GM19240 (cell line): Measurements from ENCODE around the gene PLEKHH2.
"Not testable (repeated sequence)": the region's sequence is repeated elsewhere in the genome, so short reads cannot be mapped to it uniquely, and the experiment has no call there.

Source experiments
- DNase-seq: peaks from one replicate; pipeline ENCODE4 v3.0.0; 2011; ENCODE audit warnings: low spot score; ENCODE audit not compliant: insufficient read length

PLEKHH2 gene

DNA sequence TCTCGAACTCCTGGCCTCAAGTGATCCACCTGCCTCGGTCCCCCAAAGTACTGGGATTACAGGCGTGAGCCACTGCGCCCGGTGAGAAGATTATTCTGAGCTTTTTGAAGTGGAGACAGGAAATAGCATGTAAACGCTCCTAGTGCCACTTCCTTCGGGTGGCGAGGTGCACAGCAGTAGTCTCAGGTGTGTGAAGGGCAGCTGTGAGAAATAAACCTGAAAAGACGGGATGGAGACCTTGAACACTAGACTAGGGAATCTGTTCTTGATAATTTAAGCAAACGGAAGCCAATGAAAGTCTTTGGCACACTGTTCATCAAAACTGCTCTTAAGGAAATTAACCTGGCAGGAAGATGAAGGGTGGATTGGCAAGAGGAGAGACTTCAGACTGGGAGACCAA, 439 bp upstream of the PLEKHH2 start:
- DNase-seq = no peak

DNA sequence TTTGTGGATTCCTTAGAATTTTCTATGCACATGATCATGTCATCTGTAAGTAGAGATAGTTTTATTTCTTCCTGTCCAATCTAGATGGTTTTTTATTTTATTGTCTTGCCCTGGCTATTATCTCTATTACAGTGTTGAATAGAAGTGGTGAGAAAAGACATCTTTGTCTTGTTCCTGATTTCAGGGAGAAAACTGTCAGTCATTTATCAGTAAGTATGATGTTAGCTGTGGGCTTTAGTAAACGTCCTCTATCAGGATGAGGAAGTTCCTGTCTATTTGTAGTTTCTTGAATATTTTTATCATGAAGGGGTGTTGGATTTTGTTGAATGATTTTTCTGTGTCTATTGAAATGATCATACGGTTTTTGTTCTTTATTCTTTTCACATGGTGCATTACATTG, 5.3 kb downstream of the PLEKHH2 start:
- no peak for DNase-seq

DNA sequence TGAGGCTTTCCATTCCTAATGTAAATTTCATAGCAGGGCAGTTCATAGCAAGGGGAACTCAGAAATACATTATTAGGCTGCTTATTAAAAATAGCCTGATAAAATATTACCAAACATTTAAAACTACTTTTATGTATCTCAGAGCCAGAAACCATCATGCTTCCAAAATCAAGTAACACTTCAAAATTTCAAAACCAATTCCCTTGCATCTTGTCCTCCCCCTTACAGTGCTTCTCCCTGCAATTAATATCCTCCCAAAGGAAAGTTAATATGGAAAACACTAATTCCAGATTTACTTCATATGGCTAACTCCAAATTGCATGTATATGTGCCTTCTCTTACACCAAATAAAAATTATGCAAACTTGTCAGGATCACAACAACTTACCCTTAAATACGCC, 6.6 kb downstream of the PLEKHH2 start:
- no peak for DNase-seq

DNA sequence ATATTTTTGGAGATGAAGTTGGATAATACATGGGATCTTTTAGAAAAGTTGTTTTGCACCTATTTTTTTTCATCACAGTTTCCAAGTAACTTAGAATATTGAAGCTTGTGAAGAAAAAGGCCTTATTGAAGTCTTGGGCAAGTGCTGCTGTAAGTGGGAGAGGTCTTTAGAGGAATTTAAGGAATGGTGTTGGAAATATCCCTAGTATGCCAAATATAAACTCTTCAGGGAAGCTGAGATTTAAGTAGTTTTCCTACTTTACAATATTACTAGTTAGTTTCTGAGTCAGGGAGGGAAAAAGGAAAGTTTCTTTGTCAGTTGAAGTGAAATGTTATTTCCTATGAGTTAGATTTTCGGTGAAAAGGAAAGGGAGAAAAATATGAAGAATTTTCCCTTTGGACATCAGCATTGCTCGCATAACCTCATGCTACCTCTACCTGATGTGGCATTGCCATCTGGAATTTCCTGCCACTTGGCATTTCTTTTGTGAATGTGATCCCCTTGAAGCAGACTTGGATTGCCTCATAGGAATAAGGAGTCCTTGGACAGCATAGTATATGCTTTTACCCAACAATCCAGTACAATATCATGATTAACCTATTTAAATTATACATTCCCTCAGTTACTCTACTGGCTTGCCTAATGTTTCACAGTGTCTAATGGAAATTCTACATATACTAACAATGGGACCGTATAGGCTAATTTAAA, 12.1 kb downstream of the PLEKHH2 start:
- DNase-seq = no peak

DNA sequence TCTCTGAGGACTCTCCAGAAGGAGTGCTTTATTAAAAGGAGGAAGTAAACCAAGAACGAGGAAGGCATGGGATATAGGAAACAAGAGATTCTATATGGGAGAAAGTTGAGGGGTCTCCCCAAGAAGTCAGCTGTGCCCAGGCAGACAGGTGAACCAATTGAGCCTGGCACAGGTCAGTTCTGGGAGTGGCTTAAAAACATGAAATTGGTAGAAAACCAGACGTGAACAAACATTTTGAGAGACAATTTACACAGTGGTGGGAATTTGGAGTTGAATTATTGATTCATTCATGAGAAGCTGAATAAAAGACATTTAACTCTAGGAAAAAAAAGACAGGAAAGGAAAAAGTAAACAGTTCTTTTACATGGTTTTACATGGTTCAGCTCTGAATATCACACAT, 16.4 kb downstream of the PLEKHH2 start:
- no peak for DNase-seq

- no peak for DNase-seq
These were observed 20.2 kb downstream of the PLEKHH2 start for GRCh38 chr2:43657241-43657640.

DNA sequence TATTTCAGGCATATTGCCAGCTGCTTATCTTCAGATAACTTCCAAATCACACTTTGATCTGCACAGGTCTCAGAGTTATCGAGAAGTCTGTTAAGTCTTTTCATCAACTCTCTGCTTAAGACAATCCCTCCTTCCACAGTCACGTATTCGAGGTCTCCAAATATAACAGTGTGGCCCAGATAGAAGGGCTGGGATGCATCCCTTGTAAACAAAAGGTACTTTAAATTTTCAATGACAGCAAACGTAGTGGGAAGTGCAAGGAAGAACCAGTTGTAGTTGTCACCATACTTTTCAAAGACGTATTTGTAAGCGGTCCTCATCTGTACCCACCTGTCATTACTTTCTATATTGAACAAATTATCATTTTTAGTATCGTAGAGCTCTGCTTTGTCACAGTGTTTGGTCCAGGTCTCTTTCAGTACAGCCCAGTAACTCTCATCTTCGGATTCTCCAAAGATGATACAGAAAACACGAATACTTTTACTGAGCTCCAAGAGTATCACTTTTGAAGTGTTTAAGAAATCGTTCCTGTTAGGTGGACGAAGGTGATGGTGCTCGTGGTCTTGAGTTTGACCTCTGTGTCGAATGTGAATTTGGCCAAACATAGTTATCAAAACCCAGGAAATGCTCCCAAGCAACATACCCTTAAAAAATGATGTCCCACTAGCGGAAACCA, 38.7 kb downstream of the PLEKHH2 start:
- no peak for DNase-seq

DNA sequence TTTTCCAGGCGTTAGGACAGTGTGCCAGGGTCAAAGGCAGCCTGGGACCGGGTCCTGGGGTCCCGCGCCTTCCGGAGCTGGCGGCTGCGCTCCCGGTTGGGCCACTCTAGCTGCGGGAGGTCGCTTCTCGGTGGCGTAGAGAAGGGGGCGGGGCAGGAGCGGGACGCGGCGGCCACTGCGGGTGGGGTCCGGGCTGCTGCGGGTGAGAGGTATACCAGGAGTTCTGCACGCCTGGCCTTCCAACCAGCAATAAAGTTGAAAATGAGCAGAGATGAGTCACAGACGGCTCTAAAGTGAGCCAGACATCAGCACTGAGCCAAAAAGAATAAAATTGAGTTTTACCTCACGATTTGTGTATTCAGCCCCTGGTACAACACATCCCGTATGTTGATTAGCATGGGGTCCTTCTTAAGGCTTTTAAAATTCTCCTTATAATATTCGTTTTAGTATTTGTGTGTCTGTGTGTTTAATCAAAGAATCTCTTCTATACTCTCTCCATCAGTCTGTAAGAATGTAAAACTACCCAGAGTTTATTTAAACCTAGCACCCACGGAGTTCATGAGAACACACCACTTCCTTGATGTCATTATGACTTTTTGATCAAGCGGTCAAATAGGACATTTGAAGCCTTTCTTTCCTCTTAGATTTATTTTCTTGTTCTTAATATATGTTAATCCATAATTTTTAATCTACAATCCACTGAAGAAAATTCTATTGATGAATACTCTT, 39.4 kb downstream of the PLEKHH2 start, which contains the start of gene C1GALT1C1L:
Gene C1GALT1C1L (minus strand): TSS at position 108 of the 729 bp plus-strand sequence. CDS start 107 bp downstream, at position 1.
- no peak for DNase-seq

- DNase-seq = not testable (repeated sequence)
These were observed 40.7 kb downstream of the PLEKHH2 start for GRCh38 chr2:43677783-43678182.

DNA sequence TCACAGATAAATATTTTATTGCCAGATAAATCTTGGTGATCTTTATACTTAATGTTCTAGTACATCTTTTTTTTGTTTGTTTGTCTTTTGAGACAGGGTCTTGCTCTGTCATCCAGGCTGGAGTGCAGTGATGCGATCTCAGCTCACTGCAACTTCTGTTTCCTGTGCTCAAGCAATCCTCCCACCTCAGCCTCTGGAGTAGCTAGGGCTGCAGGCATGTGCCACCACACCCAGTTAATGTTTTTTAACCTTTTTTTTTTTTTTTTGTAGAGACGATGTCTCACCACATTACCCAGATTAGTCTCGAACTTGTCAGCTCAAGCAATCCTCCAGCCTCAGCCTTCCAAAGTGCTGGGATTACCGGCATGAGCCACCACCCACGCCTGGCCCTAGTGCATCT, 48.3 kb downstream of the PLEKHH2 start:
- DNase-seq = no peak

- no peak for DNase-seq
These were observed 52.9 kb downstream of the PLEKHH2 start for GRCh38 chr2:43689999-43690398.

- DNase-seq = no peak
These were observed 55.5 kb downstream of the PLEKHH2 start for GRCh38 chr2:43692428-43692994.

GRCh38 chr2:43698140-43698539, 61.1 kb downstream of the PLEKHH2 start:
- DNase-seq = not testable (repeated sequence)

DNA sequence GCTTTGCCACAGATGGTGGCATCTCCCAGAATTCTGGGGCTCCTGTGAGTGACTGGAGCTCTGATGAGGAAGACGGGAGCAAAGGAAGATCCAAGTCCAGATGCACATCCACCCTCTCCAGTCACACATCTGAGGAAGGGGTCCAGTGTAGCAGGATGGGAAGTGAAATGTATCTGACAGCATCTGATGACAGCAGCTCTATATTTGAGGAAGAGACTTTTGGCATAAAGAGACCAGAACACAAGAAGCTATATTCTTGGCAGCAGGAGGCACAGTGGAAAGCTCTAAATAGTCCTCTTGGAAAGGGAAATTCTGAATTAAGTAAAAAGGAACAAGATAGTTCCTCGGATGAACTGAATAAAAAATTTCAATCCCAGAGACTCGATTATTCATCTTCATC, 62.7 kb downstream of the PLEKHH2 start:
- DNase-seq = no peak

- DNase-seq = no peak
These were observed 64.1 kb downstream of the PLEKHH2 start for GRCh38 chr2:43701111-43701510.

DNA sequence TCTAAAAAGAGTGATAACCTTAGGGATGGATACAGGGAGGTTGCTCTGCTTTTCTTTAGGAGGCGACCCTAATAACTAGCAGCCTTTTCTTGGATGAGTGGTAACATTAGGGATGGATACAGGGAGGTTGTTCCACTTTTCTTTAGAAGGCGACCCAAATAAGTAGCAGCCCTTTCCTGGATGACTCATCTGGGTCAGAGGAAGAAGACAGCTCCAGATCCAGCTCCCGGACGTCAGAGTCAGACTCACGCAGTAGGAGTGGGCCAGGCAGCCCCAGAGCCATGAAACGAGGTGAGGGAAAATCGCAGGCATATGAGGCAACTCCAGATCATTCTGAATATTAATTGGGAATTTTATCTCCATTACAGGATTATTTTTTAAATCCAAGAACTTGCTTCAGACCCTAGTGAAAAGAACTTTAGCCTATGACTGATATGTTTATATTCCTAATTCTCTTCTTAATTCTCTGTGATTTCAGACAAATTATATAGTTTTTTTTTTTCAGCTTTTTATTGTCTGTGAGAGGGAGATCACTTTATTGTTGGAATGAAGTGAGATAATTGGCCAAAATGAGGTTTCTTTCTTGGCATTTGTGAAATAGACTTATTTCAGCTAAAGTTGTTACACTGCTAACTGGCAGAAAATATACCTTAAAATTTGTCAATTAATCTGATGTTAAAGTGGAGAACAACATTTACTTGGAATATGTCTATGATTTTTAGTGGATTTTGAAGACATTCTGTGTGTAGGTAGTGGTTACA, 70.4 kb downstream of the PLEKHH2 start:
- DNase-seq = no peak

GRCh38 chr2:43708178-43708577, 71.1 kb downstream of the PLEKHH2 start:
- no peak for DNase-seq

GRCh38 chr2:43708891-43709290, 71.8 kb downstream of the PLEKHH2 start:
- no peak for DNase-seq

DNA sequence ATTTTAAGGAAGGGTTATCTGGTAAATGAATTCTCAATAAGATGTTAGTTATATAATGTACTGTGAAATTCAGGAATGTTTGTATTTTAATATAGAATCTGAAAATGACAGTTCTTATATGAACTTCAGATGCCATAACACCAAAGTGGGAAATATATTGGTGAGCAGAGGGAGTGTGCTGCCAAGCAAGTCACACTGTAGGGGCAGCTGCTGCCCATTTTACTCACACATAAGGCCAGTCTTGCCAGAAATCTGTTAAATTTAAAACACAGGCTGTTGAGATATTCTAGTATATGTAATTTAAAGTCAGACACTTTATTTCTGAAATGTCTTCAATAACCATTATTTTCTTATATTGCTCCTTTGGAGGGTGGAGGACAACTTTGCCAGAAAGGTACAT, 73.8 kb downstream of the PLEKHH2 start:
- no peak for DNase-seq

DNA sequence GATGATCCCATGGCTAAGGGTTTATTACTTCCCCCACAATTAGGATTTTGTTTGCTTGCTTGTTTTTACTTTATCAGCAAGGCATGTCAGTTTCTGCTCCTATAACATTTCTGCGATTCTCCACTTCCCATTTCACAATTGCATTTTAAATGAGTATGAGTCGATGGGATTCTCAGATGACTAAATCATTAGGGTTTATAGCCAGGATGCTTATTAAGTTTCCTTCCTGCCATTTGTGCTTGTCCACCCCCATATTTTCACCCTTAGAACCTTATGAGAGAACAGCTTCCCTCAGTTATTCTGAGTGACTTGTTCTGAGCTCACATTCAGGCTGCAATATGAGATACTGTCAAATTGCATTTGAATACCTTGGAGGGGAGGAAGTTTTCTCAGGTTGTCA, 77.1 kb downstream of the PLEKHH2 start:
- DNase-seq = no peak
